ENCODE measurements around the gene CELA3A.

The CELA3A gene

GRCh38 chr1:22052115-22053016, 50.9 kb downstream of the CELA3A start, which contains the start of gene CDC42:
TSS of gene CDC42 (plus strand) at chr1:22052709. CDS start at chr1:22078479, 25,770 bp downstream.
- peak; percentile 91 for DNase-seq

DNA sequence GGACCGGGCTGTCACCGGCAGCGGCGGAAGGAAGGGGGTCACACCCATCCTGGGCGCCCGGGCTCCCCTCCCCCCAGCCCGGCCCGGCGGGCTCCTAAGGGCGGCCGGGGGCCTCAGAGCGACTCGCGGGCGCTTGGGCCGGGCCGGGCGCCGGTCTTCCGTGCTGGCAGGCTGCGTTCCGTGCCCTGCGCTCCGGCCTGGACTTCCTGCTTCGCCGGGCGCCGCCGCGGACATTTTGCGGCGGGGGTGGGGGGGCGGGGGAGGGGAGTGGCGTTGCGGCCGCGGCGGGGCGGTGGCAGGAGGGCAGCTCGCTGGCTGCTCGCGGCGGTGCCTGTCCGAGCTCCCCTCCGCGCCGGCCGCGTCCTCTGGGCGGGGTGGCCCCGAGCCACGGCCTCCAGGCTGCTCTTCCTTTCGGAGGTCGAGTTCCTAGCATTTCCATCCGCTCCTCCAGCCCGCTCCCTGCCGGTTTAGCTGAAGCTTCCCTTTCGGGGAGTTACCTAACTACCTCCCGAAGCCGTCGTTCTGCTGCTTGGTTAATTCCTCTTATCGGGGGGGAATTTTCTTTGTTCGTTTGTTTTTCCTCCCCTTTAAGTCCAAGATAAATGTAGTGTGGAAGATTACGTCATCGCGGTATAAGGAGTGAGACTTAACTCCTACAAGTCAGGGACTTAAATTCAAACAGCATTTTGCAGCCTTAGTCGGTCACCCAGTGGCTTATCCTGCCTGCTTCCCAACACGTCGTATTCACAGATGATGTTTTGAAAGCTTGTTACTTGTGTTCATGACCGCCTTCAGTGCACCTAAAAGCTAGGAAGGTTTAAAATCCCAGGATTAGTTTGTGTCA, 51.8 kb downstream of the CELA3A start:
- peak; percentile 82 for DNase-seq

DNA sequence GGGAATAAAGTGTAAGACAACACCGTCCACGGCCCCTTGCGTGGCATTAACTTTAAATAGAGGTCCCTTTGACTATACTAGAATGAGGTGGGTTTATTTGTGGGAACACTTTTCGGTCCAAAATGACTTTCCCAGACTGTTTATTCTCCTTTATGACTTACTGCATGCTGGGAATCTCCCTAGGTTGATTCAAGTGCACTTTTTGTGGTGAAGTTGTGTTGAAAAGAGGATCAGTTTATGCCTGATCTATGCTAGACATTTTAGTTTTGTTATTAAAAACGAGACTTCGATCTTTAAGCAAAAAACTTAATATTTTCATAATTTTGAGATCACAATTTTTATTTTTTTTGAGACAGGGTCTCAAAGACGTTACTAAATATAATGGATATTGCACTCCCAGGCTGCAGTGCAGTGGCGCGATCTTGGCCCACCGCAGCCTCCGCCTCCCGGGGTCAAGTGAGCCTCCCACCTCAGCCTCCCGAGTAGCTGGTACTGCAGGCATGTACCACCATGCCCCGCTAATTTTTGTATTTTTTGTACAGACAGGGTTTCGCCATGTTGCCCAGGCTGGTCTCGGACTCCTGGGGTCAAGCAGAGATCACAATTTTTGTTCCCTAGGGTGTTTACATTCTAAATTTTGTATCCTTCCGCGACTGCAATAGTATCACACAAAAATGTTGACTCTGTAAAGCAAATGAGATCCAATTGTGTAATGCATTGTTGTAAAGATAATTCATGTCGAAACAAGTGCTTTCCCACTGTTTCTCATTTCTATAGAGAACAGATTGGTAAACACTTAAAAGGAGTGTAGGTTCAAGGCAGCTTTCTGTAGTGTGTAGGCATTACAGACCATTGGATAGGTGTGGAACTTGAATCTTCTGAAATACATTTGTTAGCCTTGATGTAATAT, 52.7 kb downstream of the CELA3A start:
- DNase-seq = peak; percentile 8

DNA sequence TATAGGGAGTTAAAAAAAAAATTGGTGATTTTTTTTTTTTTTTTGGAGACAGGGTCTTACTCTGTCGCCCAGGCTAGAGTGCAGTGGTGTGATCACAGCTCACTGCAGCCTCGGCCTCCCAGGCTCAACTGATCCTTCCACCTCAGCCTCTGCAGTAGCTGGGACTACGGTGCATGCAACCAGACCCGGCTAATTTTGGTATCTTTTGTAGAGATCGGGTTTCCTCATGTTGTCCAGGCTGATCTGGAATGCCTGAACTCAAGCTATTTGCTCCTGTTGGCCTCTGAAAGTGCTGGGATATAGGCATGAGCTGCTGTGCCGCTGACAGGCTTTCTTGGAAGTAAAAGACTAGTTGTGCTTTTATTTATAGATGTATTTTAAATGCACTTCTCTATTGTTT, 54.0 kb downstream of the CELA3A start:
- no peak for DNase-seq

DNA sequence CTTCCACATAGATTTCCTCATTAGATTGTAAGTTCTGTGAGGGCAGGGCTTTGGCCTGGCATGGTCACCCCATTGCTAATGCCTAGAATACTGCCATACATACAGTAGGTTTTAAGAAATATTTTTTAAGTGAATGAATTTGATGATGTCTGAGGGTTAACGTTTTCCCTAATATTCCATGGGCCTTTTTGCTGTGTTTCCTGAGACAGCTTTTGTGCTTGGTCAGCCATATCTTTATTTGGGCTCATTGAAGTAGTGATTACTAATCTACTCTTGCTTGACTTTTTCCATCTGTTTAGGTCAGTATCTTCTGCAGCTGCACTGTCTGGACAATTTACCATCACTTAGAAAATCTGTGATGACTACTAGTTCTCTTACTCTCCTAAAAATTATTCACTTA, 54.6 kb downstream of the CELA3A start:
- no peak for DNase-seq

DNA sequence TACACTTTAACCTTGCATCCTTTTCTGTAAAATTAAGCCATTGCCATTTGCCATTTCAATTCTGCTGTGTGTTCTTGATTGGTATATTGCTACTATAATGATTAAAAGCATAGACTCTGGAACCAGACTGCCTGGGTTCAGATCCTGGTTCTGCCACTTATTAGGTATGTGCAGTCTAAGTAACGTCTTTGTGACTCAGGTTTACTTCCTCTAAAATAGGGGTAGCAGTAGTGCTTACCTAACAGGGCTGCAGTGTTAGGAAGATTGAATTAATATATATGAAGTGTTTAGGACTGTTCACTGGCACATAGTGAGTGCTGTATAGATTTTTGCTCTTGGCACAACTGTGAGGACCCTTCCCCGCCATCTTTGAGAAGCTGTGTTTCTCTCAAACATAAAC, 55.5 kb downstream of the CELA3A start:
- no peak for DNase-seq

- no peak for DNase-seq
Measured at GRCh38 chr1:22057861-22058260, 56.4 kb downstream of the CELA3A start.

All from NCI-H226 (cell line).